Measurements from ENCODE around the gene TRNP1.

GRCh38 chr1:26945728-26946127, 47.8 kb upstream of the TRNP1 start:
- TF ChIP-seq MYC (IDR thresholded peaks at IDR 0.05; ENCODE audit: low read depth, low read length) = no peak
- no peak for TF ChIP-seq CTCF (IDR thresholded peaks at IDR 0.05; ENCODE audit: low read depth, low read length)
- TF ChIP-seq MAX (IDR thresholded peaks at IDR 0.05; ENCODE audit: low read depth, low read length) = no peak
- no peak for TF ChIP-seq POLR2A (IDR thresholded peaks at IDR 0.05; ENCODE audit: extremely low read depth, insufficient read length)

Measured in NB4 (cell line).